Measurements from ENCODE around the gene TNNC2.
A peak's percentile ranks its signal among the peaks of the same experiment; 100 is the strongest.
"Not testable (repeated sequence)": the region's sequence is repeated elsewhere in the genome, so short reads cannot be mapped to it uniquely, and the experiment has no call there.

TNNC2 gene

DNA sequence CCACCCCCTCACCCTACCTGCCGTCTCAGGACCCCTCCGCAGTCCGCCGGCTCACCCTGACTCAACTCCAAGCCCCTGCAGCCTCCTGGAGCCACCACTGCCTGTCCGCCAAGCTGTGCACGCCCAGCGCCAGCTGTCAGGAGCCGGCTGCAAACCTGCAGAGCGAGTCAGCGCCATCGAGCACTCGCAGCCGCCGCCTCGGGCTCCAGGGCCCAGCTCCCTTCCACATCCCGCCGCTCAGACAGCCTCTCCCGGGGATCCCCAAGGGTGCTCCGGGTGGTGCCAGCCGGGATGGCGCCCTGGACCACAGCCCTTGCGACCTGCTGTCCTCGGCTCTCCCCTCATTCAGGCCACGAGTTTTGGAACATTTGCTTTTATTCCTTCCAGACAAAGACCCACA lies 4.3 kb downstream of the TNNC2 start:
- no peak for DNase-seq (ENCODE audit: low spot score)

DNA sequence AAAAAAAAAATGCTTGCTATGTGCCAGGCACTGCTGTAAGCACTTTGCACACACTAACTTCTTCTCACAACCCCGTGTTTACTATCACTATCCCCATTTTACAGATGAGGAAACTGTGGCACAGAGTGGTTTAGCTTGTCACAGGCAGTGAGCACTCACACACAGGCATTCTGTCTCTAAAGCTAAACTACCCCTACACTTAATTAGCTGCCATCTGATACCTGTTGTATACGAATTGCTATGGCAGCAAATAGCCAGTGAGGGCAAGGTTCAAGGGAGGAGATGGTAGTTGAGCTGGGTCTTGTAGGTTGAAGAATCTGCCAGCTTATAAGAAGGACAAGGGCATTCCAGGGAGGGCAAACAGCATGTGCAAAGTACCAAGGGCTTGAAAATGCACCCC lies 5.2 kb downstream of the TNNC2 start:
- DNase-seq (ENCODE audit: low spot score), result no peak

DNA sequence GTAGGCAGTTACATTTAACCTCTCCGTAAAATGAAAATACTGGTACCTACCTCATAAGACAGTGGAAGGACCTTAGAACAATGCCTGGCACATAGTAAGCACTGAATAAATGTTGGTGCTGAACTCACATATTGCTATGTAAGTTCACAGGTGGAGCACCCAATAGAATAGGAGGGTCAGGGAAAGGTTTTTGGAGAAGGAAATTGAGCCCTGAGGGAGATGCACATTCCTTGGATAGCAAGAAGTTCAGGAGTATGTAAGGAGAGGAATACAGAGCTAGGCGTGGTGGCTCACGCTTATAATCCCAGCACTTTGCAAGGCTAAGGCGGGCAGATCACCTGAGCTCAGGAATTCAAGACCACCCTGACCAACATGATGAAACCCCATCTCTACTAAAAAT lies 7.6 kb downstream of the TNNC2 start:
- no peak for DNase-seq (ENCODE audit: low spot score)

DNA sequence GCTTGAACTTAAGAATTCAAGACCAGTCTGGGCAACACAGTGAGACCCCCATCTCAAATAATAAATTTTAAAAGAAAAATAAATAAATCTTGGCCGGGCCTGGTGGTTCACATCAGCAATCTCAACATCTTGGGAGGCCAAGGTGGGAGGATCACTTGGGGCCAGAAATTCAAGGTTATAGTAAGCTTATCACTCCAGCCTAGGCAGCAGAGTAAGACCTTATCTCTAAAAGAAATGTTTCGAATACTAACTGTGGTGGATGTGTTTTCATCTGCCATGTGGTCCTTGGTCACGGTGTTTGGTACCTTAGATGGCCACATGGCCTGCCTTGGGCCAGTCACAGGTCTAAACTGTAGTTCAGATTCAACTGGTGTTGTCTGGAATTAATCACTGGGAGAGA lies 8.9 kb downstream of the TNNC2 start:
- no peak for DNase-seq (ENCODE audit: low spot score)

DNA sequence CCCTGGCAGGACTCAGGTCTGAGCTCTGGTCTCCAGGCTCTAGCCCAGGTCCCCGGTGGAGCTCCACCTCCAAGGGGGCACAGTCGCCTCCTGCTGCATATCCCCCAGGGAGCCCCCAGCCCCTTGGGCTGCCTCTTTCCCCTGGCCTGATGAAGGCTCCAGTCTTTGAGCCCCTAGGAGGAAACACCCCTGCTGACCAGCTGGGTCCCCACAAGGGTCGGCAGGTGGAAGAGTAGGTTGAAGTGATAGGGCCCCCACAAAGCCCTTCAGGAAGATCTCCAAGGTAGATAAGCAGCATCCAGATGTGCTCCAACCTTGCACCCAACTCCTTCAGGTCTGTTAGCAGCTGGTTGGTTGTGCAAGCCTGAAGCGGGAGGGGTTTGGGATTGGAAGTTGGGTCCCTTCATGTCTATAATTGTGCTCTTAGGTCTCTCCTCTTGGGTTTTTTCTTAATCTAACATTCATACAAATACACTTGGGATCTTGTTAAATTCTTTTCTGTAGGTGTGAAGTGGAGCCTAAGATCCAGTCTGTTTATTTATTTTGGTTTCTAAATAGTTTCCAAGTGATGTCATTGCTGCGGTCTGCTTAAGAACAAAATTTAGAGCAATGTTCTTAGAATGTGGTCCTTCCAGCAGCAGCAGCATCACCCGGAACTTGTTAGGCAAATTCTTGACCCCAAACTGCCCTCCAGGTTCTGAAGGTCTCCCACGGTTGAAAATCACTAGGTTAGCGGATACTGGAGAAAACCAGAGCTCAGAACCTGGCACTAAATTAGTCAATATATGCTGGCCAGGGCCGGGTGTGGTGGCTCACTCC lies 9.5 kb downstream of the TNNC2 start:
- DNase-seq (ENCODE audit: low spot score), result no peak

DNA sequence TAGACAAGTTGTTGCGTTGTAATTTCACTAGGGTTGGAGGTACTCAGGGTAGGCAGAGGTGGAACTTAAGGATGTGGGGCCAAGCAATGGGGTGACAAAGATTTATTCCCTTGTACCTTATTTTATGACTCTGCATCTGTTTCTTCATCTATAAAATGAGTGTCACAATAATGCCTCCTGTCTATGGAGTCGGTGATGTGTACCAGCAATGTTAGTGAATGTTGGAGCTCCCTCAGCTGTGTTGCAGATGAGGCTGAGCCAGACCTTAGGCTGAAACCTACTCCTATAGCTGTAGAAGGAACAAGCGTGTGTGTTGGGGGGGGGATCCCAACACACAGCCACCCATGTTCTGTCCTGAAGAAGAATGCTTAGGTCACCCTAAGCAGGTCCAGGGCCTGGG lies 10.2 kb downstream of the TNNC2 start:
- no peak for DNase-seq (ENCODE audit: low spot score)

DNA sequence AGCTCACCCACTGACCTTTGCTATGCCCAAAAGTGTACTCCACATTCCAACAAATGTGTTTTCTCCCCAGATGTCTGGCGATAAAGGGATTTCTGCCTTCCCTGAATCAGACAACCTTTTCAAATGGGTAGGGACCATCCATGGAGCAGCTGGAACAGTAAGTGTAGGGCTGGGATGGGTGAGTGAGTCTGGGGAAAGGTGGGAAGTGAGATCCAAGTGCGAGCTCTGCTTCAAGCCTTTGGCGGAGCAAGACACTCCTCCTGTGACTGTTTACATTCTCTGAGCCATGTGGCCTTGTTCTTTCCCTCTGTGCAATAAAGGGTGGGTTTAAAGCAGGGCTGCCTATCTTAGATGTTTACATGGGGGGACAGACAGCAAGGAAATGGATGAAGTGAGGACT lies 12.8 kb downstream of the TNNC2 start:
- no peak for DNase-seq (ENCODE audit: low spot score)

DNA sequence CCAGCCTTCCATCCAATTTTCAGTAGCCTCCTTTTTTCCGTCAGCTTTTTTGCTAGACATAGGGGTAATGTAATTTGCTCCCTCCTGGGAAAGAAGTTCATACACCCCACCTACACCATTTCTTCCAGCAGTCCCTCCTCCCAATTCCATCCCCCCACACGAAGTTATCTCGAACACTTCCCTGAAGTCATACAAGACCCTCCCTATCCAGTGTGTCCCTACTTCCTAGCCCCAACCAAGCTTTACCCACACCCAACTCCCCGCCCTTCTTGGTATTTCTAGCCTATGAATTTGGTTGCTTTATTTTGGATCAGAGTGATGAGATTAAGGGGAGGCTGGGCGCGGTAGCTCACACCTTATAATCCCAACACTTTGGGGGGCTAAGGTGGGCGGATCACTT lies 13.6 kb downstream of the TNNC2 start:
- no peak for DNase-seq (ENCODE audit: low spot score)

DNA sequence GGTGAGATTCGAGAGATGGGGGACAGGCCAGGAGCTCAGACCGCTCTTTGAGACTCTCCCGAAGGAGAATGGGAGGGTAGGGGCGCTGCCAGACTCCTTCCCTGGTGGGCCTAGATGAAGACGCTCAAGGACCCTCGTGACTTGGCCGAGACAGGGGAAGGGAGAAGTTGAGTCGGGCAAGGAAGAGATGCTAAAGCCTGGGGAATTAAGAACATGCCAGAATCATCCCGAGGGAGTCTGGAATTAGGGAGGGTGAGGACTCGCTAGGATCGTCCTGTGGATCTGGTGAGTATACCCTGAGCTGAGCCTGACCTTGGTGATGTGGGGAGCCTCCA lies 14.1 kb downstream of the TNNC2 start:
- no peak for DNase-seq (ENCODE audit: low spot score)

DNA sequence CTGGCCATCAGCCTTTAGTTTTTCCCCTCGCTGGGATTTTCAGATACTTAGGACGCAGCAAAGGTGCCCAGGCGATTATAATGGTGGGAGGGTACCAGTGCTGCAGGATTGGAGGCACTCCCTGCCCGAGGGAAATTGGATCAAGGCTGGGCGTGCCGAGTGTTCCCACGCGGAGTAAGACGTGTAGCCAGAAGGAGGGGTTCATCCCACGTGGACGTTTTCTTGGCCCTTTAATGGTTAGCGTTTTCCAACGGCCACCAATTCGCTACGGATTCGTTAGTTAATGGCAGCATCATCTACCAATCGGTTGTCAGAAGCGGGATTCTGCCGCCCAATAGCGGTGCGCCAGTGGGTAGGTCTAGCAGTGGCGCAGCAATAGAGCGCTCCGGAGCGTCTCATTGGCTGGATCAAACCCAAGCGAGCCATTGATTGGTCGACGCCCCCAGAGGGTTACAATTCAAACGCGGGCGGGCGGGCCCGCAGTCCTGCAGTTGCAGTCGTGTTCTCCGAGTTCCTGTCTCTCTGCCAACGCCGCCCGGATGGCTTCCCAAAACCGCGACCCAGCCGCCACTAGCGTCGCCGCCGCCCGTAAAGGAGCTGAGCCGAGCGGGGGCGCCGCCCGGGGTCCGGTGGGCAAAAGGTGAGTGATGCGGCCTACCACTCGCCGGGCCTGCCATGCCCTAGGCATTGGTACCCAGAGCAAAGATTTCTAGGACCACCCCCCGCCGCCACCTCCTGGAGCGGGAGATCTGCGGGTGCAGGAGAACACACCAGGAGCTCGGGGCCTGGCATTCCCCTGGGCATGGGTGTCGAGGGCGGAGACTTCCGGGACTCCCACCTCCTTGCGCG lies 14.7 kb downstream of the TNNC2 start, which contains the start of gene UBE2C:
UBE2C (plus strand) TSS at position 488 of the 849 bp plus-strand sequence; CDS start at position 540, 52 bp downstream.
- peak; percentile 97 for DNase-seq (ENCODE audit: low spot score)

DNA sequence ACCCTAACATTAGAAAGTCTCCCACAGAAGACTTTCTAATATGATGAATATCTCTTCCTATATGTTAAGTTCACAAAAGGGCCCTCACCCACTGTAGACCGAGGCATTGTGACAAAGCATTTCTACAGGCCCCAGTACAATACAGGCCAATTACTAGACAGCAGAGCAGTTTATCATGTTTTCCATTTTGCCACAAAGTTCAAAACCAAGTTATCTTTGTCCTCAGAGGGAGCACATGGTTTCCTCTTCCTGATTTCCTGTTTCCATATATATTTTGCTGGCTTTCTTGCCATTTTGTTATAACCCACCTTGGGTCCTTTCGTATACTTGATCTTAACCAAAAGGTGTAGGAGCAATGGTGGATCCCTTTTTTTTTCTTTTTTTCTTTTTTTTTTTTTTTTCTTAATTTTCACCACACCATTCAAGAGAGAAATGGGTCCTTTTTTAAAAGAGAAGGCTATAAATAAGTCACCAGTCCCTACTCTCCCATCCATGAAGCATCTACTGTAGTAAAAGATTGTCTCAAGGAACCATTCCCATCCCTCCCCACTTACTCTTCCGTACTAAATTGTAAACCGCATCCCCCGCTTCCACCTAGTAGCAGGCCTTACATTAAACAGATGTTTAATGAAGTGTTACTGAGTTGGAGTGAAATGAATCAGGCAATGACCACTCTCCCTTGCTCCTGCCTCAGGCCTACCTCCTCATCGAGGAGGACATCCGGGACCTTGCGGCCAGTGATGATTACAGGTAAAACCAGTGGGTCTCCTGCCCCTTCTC lies 16.7 kb downstream of the TNNC2 start:
- DNase-seq (ENCODE audit: low spot score), result no peak

DNA sequence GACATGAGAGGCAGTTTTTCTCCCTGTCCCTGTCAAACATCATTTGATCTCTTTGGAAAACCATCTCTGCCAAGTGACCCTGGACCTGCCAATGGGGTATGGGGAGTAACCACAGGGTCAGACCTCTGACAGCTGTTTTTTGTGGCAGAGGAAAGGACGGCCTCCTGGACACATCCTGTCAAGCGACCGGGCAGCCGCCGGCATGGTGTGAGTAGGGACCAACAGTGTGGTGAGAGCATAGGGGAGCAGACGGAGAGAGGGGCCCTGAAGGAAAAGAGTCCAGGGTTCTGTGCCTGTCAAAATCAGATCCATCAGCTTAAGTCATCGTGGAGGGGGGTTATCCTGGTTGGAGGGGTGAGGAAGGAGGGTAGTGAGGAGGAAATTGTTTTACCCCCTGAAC lies 25.3 kb downstream of the TNNC2 start:
- no peak for DNase-seq (ENCODE audit: low spot score)

DNA sequence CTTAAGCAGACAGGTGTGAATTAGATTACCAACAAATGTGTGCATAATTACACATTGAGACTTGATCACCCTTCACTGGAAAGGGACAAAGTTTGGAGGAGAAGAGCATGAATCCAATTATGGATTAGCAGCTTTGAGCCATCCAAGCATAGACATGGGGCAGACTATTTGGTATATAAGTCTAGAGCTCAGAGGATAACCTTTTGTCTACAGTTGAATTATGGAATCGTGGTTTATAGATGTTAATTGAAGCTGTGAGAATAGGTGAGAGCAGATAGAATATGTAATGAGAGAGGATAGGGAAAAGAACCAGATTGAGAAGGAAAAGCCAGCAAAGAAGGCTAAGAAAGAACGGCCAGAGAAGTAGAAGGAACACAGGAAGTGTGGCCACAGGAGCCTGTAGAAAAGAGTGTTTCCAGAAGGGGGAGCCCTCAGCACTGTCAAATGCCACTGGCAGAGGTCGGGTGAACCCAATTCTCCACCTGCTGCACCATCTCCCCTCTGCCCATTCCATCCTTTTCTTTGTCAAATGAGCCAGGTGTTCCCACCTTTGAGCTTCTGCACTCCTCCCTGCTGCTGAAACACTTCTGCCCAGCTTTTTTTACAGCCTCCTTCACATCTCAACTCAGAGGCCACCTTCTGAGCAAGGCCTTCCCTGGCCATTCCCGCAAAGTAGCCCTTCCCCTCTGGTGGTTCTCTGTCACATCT lies 28.0 kb downstream of the TNNC2 start:
- DNase-seq (ENCODE audit: low spot score), result peak; percentile 74

DNA sequence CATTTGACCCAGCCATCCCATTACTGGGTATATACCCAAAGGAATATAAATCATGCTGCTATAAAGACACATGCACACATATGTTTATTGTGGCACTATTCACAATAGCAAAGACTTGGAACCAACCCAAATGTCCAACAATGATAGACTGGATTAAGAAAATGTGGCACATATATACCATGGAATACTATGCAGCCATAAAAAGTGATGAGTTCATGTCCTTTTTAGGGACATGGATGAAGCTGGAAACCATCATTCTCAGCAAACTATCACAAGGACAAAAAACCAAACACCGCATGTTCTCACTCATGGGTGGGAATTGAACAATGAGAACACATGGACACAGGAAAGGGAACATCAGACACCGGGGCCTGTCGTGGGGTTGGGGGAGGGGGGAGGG lies 29.2 kb downstream of the TNNC2 start:
- not testable (repeated sequence) for DNase-seq (ENCODE audit: low spot score)

DNA sequence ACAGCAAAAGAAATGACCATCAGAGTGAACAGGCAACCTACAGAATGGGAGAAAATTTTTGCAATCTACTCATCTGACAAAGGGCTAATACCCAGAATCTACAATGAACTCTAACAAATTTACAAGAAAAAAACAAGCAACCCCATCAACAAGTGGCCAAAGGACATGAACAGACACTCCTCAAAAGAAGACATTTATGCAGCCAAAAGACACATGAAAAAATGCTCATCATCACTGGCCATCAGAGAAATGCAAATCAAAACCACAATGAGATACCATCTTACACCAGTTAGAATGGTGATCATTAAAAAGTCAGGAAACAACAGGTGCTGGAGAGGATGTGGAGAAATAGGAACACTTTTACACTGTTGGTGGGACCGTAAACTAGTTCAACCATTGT lies 29.6 kb downstream of the TNNC2 start:
- DNase-seq (ENCODE audit: low spot score), result not testable (repeated sequence)

DNA sequence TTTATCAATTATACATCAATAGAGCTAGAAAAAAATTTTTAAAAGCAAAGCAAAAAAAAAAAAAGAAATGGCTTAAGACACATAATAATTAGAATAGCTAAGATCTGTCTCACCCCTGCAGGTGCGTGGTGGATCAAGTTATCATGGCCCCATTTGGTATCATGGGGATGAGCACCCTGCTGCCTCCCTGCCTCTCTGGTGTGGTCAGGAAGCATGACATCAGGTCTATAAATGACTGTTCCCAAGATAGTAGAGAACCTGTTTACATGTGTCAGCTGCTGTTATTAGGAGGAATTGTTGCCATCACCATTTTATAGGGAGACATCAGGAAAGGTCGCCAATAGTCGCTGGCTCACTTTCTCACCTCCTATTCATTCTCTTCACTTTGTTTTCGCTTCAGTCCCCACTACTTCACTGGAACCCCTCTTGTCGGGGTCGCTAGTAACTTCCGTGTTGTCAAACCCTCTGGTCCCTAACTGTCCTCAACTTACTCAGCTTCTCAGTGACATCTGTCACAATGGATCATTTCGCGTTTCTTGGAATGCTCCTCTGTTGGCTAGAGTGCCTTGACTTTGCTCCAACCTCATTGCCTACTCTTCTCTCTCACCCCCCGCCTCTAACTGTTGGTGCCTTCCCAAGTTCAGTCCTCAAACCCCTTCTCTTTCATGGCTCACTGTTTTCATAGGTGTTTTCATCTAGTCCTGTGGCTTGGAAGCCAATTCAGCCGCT lies 30.6 kb downstream of the TNNC2 start:
- DNase-seq (ENCODE audit: low spot score), result no peak

DNA sequence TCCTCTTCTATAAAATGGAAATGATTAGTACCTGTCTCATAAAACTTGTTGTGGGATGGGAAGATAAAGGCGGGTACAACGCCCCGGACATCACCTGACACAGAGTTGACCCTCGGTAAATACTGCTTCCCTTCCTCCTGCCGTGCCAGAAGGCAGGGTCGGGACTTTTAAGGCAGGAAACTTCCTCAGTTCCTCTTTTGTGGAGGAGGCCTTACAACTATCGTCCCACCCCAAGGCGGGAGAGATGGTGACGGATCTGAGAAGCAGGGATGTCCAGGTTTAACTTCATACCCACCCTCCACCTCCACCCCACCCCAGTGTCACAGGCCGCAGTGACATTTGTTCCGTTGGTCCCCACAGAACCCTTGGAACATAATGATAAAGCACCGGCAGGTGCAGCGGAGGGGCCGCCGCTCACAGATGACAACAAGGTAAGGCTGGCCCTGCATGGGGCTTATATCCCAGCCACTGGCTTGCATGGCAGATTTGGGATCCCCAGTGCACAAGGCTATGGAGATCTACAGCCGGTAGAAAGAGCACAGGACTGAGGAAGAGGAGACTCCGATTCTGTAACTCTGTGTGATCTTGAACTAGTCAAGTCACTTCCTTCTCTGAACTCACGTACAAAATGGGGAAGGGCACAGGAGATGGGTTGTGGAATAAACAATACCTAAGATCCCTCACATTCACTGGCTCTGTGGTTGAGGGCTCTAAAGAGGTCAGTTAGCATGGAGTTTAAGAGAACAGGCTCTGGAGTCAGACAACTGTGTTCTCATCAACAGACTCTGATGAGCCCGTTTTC lies 34.6 kb downstream of the TNNC2 start:
- DNase-seq (ENCODE audit: low spot score), result no peak

DNA sequence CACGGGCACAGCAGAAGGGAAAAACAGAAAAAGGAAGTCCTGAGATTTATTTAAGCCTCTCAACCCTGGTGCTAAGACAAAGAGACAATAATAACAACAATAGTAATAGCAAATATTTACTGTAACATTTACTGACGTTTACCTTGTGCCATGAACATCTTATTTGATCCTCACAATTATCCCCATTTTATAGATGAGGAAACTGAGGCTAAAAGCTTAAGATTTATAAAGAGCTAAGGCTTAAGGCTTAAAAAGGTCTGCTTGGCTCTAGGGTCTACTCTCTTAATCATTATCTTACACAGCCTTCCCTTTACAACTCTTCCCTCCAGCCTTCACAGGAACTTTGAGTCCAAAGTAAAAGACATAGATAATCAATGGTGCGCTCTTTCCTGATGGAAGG lies 38.8 kb downstream of the TNNC2 start:
- DNase-seq (ENCODE audit: low spot score), result no peak

DNA sequence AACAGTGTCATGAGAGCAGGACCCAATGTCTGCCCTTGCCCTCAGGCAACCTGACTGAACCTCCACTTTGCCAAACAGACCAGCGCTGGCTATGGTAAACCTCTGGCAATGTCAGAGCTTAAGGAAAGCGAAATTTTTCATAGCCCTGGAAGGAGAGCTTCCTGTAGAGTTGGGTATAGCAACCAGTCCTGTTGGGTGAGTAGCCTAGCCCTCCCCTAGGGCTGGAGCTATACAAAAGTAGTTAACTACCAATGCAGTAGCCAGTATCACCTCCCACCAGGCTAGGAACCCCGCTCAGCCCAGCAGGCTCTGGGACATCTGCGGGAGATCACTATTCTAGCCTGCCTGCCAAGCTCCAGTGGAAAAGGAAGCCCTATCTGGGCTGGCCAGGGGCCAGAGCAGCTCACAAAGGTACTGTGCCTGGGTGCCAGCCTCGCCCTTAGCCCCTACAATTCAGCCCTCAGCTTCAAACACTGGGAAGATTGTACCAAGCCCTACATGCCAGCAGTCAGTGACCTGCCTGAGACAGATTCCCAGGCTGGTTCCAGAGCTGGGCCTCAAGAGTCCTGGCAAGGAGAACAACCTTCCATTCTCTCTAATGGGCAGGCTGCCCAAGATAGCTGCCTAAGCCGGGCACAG lies 43.3 kb downstream of the TNNC2 start:
- no peak for DNase-seq (ENCODE audit: low spot score)

DNA sequence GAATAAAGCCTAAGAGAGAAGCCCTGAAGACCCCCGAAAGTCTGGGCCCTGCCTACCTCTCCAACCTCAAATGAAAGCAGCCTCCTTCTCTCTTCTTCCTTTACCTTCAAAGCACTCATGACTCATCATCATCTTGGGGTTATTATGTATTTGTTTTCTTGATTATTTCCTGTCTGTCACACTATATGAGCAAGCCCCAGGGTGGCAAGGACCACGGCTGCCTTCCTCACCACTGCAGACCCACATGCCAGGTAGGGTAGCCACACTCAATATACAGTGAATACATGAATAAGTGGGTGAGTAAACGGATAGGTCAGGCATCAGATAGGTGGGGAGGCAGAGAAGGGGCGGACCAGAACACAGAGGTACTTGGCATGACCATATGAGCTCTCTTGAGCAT lies 44.2 kb downstream of the TNNC2 start:
- peak; percentile 18 for DNase-seq (ENCODE audit: low spot score)

All from CD4-positive, alpha-beta T cell treated with Interleukin-15 for 4 hours (primary cell).